T-helper 2 cell treated with Interferon-gamma antibody and Interleukin-4, amounts not matched to agents 100 ng/mL and 5 ng/mL, for 36 hours (primary cell): ENCODE measurements around the gene CILP2. TPM values are rescaled to one million over a fixed set of nuclear protein-coding genes. Genes with fewer than 3 reads are reported as not detected.

Experiments
- intact Hi-C: fragments of 100-400 bp; cut with micrococcal nuclease; formaldehyde crosslinking; loops from one replicate; pipeline ENCODE4 v1.15.1; 2023
- total RNA-seq: library from RNA; stranded (reverse); gene quantifications from 2 replicates; pipeline ENCODE4 v1.2.3, GENCODE V29; 2022

Gene CILP2, protein sequence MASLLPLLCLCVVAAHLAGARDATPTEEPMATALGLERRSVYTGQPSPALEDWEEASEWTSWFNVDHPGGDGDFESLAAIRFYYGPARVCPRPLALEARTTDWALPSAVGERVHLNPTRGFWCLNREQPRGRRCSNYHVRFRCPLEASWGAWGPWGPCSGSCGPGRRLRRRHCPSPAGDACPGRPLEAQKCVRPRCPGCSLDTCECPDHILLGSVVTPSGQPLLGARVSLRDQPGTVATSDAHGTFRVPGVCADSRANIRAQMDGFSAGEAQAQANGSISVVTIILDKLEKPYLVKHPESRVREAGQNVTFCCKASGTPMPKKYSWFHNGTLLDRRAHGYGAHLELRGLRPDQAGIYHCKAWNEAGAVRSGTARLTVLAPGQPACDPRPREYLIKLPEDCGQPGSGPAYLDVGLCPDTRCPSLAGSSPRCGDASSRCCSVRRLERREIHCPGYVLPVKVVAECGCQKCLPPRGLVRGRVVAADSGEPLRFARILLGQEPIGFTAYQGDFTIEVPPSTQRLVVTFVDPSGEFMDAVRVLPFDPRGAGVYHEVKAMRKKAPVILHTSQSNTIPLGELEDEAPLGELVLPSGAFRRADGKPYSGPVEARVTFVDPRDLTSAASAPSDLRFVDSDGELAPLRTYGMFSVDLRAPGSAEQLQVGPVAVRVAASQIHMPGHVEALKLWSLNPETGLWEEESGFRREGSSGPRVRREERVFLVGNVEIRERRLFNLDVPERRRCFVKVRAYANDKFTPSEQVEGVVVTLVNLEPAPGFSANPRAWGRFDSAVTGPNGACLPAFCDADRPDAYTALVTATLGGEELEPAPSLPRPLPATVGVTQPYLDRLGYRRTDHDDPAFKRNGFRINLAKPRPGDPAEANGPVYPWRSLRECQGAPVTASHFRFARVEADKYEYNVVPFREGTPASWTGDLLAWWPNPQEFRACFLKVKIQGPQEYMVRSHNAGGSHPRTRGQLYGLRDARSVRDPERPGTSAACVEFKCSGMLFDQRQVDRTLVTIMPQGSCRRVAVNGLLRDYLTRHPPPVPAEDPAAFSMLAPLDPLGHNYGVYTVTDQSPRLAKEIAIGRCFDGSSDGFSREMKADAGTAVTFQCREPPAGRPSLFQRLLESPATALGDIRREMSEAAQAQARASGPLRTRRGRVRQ
- total RNA-seq: 0.07 and 0.09 TPM in 2 replicates

DNA sequence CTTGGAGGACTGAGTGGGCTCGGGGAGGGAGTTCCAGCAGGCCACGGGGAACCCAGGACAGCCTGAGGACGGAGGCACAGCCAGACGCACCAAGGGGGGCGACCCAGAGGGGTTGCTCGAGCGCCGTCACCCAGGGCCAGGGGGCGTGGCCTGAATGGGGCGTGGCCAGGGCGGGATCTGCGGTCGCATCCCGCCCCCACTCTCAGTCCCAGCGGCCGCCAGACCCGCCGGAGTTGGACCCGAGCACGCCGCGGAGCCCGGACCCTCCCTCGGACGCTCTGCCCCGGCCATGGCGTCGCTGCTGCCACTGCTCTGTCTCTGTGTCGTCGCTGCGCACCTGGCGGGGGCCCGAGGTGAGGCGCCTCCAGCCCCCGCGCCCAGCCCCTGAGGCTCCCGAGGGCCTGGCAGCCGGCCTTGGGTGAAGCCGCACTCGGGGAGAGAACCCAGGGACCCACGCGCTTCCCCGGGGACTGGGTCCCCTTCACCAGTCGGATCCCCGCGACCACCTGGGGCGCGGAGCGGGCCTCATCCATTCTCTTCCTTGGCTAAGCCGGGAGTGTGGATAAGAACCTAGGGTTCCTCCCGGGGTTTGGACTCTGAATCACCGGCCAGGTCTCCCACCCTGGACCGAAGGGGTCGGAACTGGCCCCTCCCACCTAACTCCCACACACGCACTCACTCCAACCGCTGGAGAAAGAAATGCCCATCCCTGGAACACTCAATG lies at the start of gene CILP2:
Gene CILP2, plus strand, starts transcription at position 205 of the 724 bp plus-strand sequence. Its CDS starts 85 bp downstream, at position 290.
- intact Hi-C loops: no loop called here

DNA sequence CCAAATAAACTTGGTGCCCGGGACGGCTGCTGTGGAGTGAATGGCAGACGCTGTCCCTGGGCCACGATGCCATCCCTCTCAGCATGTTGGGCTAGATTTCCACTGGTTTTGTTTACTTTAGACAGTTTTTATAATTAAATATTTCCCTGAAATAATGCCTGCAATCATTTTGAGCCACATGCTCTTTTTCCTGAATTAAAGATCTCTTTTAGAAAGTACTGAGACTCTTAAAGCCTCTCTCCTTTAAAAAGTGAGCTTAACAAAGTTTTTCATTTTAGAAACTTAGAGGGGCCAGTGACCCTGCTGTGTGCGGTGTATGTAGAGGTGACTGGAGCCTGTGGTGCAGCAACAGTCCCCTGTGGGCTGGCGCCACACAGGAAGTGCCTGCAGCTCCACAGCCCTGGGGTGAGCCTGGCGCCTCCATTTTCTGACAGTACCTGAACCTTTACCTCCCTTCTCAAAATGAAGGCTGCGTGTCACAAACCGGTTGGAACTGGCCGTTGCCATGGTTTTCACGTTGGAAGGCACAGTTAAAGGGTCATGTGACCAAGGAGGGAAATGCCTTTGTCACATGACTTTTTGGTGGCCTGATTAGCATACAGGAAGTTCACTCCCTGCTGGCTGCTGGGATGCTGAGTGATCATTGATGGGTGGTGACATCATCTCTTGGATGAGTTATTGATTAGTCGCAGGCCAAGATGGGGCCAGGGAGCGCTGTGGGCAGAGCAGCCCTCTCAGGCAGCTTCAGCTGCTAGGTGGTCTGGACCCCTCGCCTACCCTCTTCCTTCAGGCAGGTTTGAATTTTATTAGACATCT lies 49.0 kb upstream of the CILP2 start:
- intact Hi-C loops: loop anchor here (1.0 kb wide), 6 partner anchors 27 to 297 kb away; partner anchors contain the start of genes BORCS8, GATAD2A, MAU2 and NDUFA13

DNA sequence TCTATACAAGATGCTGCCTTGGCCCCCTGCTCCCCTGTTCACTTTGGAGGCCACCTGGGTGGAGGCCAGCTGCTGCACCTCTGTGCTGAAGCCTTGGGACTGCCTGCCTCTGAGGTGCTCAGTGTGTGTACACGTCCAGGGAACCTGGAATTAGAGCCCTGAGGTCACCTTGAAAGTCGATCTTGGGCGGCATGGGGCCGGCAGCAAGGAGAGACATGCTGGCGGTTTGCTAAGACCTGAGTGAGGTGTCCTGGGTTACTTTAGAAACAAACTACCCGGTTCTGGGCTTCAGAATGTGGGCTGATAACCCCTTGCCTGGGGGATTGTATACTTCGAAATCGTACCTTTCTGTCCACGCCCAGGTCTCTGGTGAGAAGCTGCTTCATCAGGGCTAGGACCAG lies 48.3 kb upstream of the CILP2 start:
- intact Hi-C loops: loop anchor here (1.0 kb wide), 8 partner anchors 26 to 344 kb away; partner anchors contain the start of genes BORCS8, GATAD2A, MAU2 and NDUFA13

DNA sequence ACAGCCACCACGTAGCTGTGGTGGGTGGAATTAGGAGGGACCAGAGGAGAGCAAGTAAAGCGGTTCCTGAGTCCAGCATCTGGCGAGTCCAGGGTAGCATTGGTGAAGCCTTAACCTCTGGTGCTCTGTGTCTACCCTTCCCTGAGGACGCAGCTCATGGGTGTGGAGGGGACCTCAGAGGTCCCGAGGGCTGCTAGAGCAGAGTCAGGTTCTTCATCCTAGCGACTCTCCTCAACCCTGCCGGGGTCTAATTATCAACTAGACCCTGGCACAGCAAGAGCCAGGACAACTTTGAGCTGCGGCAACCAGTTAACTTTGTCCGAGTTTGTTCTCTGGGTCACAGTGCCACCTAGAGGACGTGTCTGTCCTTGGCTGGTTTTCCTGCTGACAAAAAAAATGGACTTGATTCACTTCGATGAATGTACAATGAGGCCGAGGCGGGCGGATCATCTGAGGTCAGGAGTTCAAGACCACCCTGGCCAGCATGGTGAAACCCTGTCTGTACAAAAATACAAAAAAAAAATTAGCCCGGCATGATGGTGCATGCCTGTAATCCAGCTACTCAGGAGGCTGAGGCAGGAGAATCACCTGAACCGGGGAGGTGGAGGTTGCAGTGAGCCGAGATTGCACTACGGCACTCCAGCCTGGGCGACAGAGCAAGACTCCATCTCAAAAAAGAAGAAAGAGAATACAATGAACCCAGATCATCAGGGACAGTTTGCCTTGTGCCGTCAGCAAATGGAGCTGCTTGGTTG lies 47.7 kb upstream of the CILP2 start:
- intact Hi-C loops: loop anchor here (1.0 kb wide), 2 partner anchors 124 to 344 kb away; no protein-coding TSS in a partner anchor

DNA sequence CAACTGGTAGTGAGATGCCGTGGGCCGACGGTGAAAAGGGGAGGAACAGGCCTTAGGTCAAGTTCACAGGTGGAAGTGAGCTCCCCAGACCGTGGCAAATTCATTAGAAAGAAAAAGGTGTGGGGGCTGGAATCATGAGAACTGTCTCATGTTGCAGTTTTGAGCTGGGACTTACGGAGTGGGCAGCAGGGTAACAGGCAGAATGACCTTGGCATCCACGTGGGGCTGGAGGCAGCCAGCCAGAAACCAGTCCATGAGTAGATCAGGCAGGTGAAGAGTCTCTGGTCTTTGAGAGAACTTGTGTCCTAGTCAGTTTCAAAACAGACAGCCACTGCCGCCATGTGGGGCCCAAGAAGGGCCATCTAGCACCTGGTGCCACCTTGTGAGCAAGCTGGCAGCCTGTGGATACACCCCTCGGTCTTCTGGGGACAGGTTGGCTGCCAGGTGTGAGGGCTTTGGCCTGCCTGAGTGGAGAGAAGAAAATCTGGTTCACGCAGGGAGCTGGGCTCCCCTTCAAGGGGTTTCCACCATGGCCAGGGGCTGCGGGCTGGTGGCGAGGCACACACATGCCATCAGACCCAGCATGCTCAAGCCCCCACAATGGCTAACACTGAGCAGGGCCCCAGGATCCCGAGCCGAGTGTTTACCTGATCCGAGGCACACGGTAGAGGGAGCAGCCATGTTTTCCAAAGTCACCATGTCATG lies 46.6 kb upstream of the CILP2 start:
- intact Hi-C loops: no loop called here

DNA sequence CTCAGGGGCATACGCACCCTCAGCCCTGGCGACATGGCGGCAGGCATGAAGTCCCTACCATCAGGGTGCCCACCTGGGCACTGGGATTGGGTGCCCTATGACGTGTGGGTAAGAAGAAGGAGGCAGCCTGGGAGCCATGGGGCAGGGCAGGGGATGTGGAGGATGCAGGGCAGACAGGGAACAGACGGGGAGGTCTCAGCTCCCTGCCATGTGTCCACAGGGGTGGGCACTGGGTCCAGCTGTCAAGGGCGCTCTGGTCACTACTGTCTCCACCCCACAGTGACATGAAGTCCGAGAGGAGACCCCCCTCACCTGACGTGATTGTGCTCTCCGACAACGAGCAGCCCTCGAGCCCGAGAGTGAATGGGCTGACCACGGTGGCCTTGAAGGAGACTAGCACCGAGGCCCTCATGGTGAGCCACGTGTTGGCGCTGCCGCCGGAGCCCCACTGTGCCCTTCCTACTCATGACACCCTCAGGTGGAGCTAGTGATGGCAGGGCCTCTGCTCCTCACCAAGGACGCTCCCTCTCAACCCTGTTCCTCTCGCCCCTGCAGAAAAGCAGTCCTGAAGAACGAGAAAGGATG lies 45.9 kb upstream of the CILP2 start:
- intact Hi-C loops: no loop called here

DNA sequence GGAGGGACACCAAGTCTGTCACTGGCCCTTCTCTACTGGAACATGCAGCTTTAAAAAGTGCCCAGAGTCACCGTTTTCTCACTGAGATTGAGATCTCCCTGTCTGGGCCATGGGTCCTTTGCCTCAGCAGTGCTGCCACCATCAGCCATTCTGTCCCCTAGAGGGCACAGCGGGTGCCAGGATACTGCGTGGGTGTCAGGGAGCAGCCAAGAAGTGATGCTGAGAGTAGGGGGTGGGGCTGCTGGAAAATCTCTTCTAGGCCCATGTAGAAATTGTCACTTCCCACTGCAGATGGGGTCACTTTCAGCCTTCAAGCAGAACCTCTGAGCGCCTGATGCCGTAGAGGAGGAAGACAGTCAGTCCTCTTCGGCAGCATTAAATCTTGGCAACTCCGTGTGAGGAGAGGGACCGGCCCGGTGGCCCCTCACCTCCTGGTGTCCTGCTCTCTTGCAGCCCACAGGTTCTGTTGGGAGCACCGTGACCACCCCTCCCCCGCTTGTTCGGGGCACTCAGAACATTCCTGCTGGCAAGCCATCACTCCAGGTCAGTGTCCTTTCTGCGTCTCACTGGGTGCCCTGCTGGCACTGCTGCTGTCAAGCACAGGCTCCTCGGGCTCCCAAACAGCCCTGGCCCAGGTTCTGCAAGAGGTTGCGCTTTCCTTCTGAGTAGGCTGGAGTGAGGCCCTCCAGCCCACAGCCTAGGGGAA lies 44.1 kb upstream of the CILP2 start:
- intact Hi-C loops: no loop called here

DNA sequence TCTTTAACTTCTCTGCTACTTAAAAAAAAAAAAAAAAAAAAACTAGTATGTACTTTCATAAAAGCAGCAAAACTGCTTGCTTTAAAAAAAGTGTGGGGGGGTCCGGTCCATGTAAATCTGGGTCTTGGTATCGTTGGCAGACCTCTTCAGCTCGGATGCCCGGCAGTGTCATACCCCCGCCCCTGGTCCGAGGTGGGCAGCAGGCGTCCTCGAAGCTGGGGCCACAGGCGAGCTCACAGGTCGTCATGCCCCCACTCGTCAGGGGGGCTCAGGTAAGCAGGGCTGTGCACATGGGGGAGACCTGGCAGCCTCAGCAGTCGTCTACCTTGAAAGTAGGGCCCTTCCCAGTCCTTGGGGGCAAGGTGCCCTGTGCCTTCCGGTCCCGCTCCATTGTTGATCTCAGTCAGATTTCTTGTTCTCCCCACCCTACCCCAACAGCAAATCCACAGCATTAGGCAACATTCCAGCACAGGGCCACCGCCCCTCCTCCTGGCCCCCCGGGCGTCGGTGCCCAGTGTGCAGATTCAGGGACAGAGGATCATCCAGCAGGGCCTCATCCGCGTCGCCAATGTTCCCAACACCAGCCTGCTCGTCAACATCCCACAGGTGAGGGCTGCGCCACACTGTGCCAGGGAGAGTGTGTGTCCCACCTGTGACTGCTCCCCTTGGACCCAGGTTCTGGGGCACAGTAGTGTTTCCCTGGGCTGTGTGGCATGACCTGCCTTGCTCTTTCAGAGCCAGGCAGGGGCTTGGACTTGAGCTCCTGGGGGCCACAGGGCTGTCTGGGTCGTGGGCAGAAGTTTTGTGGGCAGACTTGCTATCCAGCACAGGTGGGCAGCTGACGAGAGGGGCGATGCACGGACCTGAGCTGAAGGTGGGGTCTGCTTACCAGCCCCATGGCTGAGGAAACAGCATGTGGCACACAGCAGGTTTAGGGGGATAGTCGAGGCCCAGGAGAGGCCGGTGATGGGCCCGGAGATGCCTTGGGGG lies 42.2 kb upstream of the CILP2 start:
- intact Hi-C loops: no loop called here

DNA sequence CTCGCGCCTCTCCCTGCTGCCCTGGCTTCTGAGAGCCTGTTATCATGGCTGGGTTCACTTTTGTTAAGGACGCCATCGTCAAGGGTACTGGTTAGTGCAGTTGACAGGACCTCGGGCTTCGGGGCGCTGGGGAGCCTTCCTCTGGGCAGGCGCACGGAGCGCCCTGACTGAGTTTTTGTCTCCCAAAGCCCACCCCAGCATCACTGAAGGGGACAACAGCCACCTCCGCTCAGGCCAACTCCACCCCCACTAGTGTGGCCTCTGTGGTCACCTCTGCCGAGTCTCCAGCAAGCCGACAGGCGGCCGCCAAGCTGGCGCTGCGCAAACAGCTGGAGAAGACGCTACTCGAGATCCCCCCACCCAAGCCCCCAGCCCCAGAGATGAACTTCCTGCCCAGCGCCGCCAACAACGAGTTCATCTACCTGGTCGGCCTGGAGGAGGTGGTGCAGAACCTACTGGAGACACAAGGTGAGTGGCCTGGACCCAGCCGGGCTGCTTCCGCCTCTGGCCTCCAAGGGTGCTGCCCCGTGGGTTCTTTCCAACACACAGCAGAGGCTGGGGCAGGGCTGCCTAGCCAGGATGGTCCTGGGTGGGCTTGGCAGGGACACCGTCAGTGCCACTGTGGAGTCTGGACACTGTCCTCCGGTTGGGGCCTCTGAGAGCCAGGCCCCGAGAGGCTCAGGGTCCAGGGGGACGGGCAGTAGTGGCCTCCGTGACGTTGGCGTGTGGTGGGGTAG lies 39.6 kb upstream of the CILP2 start:
- intact Hi-C loops: no loop called here

DNA sequence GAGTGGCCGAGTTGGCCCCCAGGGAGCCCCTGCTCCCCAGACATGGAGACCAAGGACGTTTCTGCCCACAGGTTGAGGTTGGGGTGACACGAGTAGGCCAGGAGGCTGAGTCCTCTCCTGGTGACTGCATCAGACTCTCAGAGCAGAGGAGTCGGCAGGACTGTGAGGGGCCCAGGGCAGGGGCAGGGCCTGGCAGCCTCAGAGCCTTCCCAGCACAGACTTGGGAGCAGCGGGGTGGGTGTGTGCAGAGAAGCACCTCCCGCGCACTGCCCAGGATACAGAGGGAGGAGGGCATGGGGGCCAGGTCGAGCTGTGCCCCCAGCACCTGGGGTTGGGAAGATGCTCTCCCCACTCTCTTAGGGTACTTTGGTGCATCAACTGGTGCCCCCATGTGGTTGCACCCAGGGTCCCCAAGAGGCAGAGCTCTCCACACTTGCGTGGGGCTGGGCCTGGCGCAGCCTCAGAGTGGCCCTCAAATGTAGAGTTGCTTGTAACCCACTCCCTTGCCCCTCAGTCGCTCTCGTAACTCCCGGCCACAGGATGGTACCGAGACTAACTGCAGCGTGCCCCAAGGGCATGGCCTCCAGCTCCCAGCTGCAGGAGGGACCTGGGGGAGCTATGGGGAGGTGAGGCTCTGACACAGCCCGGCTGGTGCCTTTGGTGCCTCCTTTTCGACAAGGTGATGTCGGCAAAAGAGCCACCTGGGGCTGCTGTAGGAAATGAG lies 38.6 kb upstream of the CILP2 start:
- intact Hi-C loops: no loop called here

DNA sequence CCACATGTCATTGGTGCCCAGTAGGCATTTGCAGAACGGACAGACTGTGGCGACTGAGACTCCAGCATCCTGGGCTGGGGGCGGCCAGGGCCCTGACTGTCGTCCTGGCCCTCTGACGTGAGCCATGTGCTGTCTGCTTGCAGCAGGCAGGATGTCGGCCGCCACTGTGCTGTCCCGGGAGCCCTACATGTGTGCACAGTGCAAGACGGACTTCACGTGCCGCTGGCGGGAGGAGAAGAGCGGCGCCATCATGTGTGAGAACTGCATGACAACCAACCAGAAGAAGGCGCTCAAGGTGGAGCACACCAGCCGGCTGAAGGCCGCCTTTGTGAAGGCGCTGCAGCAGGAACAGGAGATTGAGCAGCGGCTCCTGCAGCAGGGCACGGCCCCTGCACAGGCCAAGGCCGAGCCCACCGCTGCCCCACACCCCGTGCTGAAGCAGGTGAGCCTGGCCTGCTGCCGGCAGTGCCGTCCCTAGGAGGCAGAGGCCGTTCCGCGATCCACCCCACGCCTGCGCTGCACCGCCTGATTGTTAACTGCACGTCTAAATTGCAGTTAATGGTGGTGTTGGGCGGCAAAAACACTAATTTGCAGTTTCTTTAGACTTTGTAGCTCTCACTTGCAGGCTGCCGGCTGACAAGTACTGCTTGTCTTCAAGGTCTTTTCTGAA lies 37.0 kb upstream of the CILP2 start:
- intact Hi-C loops: no loop called here

DNA sequence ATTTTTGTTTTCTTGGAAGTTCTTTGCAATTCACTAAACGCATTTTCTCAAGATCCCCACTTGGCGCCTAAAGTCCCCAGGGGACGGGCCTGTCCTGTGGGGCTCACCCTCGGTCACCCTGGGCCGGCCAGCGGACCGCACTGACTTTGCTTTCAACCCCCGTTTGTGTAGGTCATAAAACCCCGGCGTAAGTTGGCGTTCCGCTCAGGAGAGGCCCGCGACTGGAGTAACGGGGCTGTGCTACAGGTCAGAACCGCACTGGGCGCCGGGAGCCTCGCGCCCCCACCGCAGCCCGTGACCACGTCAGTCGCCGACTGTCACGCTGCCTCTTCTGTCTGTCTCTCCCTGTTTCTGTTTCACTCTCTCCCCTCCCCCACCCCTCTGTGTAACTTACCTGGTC lies 36.3 kb upstream of the CILP2 start:
- intact Hi-C loops: no loop called here

DNA sequence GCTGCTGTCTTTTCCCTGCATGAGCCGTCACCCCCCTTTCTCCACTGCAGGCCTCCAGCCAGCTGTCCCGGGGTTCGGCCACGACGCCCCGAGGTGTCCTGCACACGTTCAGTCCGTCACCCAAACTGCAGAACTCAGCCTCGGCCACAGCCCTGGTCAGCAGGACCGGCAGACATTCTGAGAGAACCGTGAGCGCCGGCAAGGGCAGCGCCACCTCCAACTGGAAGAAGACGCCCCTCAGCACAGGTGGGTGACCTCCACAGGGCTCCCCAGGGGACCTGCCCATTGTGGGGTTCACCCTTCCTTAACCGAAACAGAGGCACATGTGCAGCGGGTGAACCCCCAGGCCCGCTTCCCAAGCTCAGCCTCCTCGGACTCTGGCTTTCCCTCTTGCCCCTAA lies 35.8 kb upstream of the CILP2 start:
- intact Hi-C loops: no loop called here

DNA sequence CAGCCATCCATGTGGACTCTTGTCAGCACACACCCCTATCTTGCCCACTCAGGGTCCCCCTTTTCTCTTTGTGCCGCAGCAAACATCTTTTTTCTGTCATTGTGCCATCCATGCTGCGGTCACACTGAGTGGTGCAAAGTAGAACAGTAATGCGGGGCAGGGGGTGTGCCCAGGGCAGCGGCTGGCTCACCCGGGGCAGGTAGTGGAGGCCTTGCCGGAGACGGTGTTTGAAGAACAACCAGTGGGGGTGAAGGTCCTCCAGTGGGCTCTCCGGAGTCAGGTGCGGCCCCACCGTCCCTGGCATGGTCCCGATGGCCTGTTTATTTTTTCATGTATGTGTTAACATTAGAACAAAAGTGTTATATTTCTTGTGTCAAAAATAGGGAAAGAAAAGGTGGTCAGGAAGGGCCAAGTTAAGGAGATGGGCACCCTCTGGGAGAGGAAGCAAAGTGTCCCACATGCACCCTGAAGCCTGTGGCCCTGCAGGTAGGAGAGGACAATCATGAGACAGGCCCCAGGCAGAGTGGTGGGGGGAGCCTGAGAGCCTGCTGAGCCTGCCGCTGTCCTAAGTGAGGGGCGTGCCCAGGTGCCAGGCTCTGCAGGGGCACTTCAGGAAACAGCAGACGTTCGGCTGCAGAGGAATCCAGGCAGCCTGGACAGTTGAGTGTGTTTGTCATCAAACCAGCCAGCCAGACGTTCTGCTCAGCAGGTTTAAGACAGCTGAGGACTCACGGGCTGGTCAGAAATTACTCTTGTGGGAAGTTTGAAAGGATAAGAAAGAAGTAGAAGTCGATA lies 35.1 kb upstream of the CILP2 start:
- intact Hi-C loops: no loop called here
